ENCODE measurements around the gene ACACA.
"Not testable (repeated sequence)": the region's sequence is repeated elsewhere in the genome, so short reads cannot be mapped to it uniquely, and the experiment has no call there.

Gene ACACA

DNA sequence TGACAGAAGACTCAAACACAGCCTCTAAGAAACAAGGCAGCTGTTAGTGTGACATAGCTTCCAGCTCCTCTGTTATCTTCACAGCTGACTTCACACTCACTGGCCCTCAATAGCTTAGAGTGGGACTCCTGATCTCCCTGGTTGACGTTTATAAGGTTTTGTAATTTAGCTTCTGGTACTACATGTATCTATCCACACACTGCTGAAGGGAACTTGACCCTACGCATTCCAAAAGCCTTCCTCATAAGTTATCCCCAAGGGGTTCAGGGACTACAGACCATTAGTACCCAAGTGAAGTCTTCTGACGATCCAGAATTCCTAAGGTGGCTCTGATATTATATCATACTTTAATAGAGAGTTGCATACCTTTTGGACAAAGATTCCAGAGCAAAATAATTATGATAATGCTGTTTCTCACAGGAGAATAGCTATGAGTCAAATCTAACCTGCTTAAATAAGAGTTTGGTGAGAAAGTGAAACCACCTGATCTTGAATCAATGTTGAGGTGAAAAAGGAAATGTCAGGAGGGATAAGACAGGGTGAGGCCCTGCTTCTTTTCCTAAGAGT is 14.5 kb downstream of the ACACA start:
- no peak for DNase-seq

GRCh38 chr17:37391146-37391545 is 15.5 kb downstream of the ACACA start:
- no peak for DNase-seq

- no peak for DNase-seq
Observed at GRCh38 chr17:37389160-37389559, 17.5 kb downstream of the ACACA start.

GRCh38 chr17:37388266-37388665 is 18.4 kb downstream of the ACACA start:
- no peak for DNase-seq

DNA sequence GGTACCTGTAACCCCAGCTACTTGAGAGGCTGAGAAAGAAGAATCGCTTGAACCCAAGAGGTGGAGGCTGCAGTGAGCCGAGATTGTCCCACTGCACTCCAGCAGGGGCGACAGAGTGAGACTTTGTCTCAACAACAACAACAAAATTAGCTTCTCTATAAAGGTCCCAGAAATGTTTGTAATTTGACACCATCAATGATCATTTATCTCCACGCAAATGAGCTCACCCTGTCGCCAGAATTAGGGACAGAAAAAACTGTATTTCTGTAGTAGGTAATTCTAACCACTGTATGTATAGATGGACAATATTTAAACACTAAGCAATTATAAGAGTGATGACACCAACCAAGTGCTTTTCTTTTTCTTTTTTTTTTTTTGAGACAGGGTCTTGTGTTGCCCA is 20.2 kb downstream of the ACACA start:
- DNase-seq, result no peak

DNA sequence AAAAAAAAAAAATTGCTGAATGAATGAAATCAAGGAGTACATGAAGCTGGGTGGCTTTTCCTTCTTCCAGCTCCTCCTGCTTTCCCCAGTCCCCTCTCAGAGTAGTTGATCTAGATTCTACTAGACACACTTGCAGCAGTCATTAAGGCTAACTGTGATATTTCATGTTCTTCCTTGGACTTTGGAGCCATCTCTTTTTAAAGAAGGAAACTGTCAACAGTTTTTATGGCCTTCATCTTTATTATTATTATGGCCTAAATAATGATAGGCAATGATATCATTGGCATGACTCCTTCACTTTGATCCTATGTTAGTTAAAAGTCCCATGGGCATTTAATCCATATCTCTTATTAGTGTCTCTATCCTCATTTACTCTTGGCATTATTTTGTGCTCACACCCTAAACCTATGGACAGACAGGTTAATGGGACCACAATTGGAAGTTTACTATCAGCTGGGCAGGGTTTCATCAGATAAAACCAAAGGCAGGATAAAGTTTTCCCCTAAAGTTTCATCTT is 21.1 kb downstream of the ACACA start:
- no peak for DNase-seq

DNA sequence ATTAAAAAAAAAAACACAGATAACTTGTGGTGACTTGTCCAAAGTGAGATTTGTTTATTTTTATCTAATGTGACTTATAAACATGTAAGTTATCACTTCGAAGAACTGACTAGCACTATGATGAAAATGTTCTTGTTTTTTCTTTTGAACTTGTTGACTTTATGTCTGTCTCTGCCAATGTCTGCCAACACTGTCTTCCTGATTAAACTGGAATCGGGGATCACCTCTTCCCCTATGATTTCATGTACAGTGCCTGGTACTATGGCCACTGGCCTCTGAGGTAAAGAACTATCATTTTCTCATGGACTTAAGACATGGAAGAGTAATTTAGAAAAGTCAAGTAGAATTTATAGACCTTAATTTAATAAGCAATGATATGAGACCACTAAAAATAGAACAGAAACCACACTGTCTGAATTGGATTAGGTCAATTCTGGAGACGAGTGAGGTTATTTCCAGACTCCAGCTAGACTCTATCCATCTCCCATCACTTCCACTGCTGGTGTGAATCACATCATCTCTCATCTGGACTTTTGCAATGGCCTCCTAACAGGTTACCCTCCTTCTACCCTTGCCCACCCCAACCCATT is 22.0 kb downstream of the ACACA start:
- DNase-seq, result no peak

- DNase-seq, result no peak
Observed at GRCh38 chr17:37382056-37382455, 24.6 kb downstream of the ACACA start.

- no peak for DNase-seq
Observed at GRCh38 chr17:37375706-37376105, 30.9 kb downstream of the ACACA start, which contains the start of gene C17orf78. Gene C17orf78, plus strand, starts transcription at chr17:37375985. Its CDS starts 108 bp downstream, at chr17:37376093.

GRCh38 chr17:37373530-37374159 is 33.0 kb downstream of the ACACA start:
- peak; percentile 74 for DNase-seq

GRCh38 chr17:37368577-37368976 is 38.1 kb downstream of the ACACA start:
- DNase-seq, result no peak

GRCh38 chr17:37365589-37365988 is 41.0 kb downstream of the ACACA start:
- no peak for DNase-seq

DNA sequence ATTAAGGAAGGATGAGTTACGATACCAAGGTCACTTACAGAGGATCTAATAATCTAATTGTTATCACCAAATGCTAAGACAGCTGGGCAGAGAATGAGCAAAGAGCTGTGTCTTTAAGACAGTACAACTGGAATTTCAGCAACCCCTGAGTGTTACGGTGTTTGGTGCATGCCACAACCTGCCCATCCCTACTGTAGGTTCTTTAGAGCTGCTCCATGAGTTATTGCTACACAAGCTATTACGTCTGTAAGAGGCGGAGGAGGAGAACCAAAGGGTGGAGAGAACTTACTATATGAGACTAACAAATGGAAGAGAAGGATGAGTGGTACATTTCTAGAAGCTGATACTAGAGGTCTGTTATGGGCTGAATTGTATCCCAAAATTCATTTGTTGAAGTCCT is 45.1 kb downstream of the ACACA start:
- no peak for DNase-seq

- DNase-seq, result no peak
Observed at GRCh38 chr17:37360632-37361031, 46.0 kb downstream of the ACACA start.

DNA sequence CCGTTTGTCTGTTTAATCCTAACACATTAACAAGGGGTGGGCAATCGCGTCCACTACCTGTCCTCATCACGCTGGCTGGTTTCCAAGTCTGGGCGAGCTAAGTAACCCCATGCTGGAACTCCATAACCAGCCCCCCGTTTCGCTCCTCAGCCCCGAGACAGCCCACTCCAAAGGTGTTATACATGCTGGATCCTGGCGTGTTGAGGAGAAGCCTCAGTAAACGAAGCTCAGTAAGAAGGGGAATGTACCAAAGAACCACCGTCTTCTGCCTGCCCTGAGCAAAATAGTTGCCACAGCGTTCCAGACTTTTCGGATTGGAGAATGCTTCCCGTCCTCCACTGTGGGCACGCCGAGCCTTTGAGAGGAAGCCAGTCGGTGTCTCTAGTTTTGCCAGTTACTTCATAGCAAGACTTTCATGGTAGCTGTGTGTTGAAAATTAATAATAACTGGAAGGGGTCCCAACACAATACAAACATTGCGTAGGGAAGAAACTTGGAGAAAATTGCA is 46.9 kb downstream of the ACACA start:
- DNase-seq, result no peak

DNA sequence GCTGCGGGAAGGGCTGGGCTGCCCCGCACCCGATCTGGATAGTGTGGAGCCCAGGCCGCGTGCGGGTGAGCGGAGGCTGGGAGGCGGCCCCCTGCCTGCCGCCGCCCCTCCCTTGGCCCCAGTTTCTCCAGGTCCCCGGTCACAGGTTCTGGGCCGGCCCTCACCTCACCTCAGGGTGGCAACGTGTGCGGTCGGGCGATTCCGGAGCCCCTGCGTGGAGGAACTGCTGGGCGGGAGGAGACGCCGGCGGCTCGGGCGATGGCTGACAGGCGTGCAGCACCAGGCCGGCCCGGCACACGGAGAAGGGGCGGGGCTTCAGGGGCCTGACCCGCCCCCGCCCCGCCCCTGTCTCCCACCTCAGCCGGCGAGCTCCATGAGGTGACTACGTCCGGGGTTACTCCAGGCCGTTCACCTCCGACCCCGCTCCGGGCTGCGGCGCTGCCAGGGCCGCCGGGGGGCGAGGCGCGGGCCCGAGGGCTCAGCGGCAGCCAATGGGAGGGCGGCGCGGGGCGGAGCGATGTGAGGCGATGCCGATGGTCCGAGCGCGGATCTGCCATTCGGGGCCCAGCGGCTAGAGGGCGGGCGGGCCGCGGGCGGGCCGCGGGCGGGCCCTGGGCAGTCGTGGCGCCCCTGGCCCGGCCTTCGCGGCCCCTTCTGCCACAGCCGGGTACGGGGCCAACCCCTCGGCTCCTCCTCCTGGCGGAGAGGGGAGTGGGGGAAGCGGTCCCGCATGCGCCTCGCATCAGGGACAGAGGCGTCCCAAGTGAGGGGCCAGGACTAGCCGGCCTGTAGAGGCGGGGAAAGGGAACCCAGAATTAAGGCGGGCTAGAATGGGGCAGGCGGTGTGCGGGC is 47.6 kb downstream of the ACACA start:
- DNase-seq, result peak; percentile 95

DNA sequence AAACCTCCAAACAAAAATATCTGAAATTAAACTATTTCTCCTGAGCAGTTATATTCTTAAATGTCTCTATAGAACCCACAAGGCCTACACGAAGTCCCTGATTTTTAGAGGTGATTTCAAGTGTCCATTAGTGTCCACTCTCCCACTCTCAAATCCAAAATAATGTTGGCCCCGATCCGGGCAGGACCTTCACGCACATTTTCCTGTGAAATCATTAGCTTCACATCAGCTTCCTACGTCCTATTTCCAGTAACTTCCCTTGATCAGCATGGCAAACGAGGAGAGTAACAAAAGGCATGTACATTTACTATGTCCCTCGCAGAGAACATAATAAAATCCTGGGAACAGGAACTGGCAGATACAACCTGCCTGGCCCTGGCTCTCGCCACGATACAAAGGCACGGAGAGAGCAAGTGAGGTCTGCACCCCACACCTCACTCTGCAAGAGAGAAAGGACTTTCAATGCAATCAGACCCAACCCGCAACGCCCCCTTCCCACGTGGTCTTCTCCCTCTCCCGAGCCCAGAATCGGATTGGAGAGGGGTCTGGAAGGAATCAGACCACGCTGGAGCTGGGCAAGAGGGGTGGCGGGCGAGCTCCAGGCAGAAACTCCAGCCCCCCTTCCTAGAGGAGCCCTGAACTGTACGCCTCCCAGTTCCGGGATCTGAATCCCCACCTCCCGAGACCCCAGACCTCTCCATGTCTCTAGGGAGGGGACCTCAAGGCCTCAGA is 48.4 kb downstream of the ACACA start:
- DNase-seq, result peak; percentile 15

GRCh38 chr17:37356796-37357569 is 49.7 kb downstream of the ACACA start:
- not testable (repeated sequence) for DNase-seq

GRCh38 chr17:37346863-37347402 is 59.7 kb downstream of the ACACA start:
- DNase-seq, result not testable (repeated sequence)

DNA sequence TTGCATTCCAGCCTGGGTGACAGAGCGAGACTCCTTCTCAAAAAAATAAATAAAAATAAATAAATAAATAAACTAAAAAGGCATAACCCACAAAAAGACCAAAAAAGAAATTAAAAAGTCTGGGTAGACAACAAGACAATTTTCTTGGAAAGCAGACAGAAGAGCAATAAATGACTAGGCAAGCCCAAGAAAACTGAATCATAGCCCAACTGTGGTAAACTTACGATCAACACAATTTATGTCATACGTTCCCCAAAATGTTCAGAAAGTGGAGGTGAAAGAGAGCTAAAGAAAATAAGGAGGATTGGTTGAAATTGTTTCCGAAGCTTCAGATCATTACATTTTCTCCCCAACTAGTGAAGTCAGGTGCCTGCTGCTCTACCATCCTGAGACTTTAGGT is 62.1 kb downstream of the ACACA start:
- no peak for DNase-seq

DNA sequence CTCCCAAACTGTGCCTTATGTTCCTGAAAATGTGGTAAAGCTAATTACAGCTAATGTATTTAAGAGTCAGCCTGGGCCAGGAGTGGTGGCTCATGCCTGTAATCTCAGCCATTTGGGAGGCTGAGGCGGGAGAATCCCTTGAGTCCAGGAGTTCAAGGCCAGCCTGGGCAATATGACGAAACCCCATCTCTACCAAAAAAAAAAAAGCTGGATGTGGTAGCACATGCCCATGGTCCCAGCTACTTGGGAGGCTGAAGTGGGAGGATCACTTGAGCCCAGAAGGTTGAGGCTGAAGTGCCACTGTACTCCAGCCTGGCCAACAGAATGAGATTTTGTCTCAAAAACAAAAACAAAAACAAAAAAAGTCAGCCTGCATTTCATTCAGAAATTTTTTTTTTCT is 64.0 kb downstream of the ACACA start:
- no peak for DNase-seq

Measured in CD4-positive, alpha-beta T cell treated with Interleukin-12 subunit alpha and Interleukin-12 subunit beta, for 1 hour (primary cell).